OCI-LY1 (cell line): ENCODE measurements around the gene ACTRT2.

ENCODE experiments used
- H2AFZ ChIP-seq: fragments of 200-600 bp; sonication (generic), shearing (Covaris generic); 2 replicates; pipeline ENCODE4 v1.6.0; 2014; ENCODE audit warnings: antibody characterized with exemption, mild to moderate bottlenecking, low read length
- H3F3A ChIP-seq: fragments of 200-600 bp; sonication (generic), shearing (Covaris generic); 2 replicates; pipeline ENCODE4 v1.6.0; 2014; ENCODE audit warnings: mild to moderate bottlenecking, antibody characterized with exemption, low read length, moderate library complexity; ENCODE audit not compliant: insufficient read depth
- H3K27ac ChIP-seq: fragments of 200-600 bp; sonication (generic); 2 replicates; pipeline ENCODE4 v1.5.1; 2014; ENCODE audit warnings: low read length, mixed run types, mild to moderate bottlenecking, low read depth; ENCODE audit not compliant: poor library complexity, severe bottlenecking
- H3K27me3 ChIP-seq: fragments of 200-600 bp; sonication (generic); 2 replicates; pipeline ENCODE4 v1.6.0; 2014; ENCODE audit warnings: antibody characterized with exemption, mild to moderate bottlenecking, low read length, moderate library complexity; ENCODE audit not compliant: insufficient read depth
- H3K36me3 ChIP-seq: fragments of 200-600 bp; sonication (generic); 2 replicates; pipeline ENCODE4 v1.6.1; 2014; ENCODE audit warnings: mild to moderate bottlenecking, antibody characterized with exemption, low read length, moderate library complexity, mixed read lengths; ENCODE audit not compliant: insufficient read depth
- H3K4me1 ChIP-seq: fragments of 200-600 bp; sonication (generic); 2 replicates; pipeline ENCODE4 v1.5.1; 2014; ENCODE audit warnings: mild to moderate bottlenecking, low read length, moderate library complexity; ENCODE audit not compliant: insufficient read depth, severe bottlenecking
- H3K4me2 ChIP-seq: fragments of 200-600 bp; sonication (generic), shearing (Covaris generic); 2 replicates; pipeline ENCODE4 v1.6.1; 2014; ENCODE audit warnings: low read length
- H3K4me3 ChIP-seq: fragments of 200-600 bp; sonication (generic); 2 replicates; pipeline ENCODE4 v1.5.1; 2014; ENCODE audit warnings: low read length, low read depth, mild to moderate bottlenecking, mixed read lengths; ENCODE audit not compliant: poor library complexity, severe bottlenecking
- H3K79me2 ChIP-seq: fragments of 200-600 bp; shearing (Covaris generic); 2 replicates; pipeline ENCODE4 v1.6.1; 2016; ENCODE audit warnings: mixed run types, low read length, mixed read lengths; ENCODE audit not compliant: insufficient read depth
- H3K9ac ChIP-seq: fragments of 200-600 bp; sonication (generic), shearing (Covaris generic); 2 replicates; pipeline ENCODE4 v1.6.1; 2014; ENCODE audit warnings: mild to moderate bottlenecking, low read length, mixed read lengths
- H3K9me2 ChIP-seq: fragments of 200-600 bp; sonication (generic), shearing (Covaris generic); 2 replicates; pipeline ENCODE4 v1.6.1; 2014; ENCODE audit warnings: low read depth, mild to moderate bottlenecking, low read length, mixed read lengths
- H3K9me3 ChIP-seq: fragments of 200-600 bp; shearing (Covaris generic); 2 replicates; pipeline ENCODE4 v1.6.1; 2014; ENCODE audit warnings: low read length, mixed read lengths
- H4K20me1 ChIP-seq: fragments of 200-600 bp; sonication (generic), shearing (Covaris generic); 2 replicates; pipeline ENCODE4 v1.6.0; 2016; ENCODE audit warnings: mild to moderate bottlenecking, low read length; ENCODE audit not compliant: insufficient read depth
- CTCF ChIP-seq: fragments of 200-600 bp; sonication (generic), shearing (Covaris generic); IDR thresholded peaks from 2 replicates; pipeline ENCODE4 v1.5.1; 2017; ENCODE audit warnings: mild to moderate bottlenecking, antibody characterized with exemption, low read length, moderate library complexity, mixed read lengths
- EZH2 ChIP-seq: fragments of 200-600 bp; sonication (generic), shearing (Covaris generic); IDR thresholded peaks from 2 replicates; pipeline ENCODE4 v1.8.0; 2017; ENCODE audit warnings: borderline replicate concordance, mixed run types, mild to moderate bottlenecking, antibody characterized with exemption, low read length, moderate library complexity, mixed read lengths

Gene ACTRT2

GRCh38 chr1:3021233-3021671 is at the start of gene ACTRT2:
Gene ACTRT2, plus strand, starts transcription at chr1:3021467. Its CDS starts 220 bp downstream, at chr1:3021687.
- H3K27ac ChIP-seq = no peak within 1 kb of the TSS
- H3K4me3 ChIP-seq = no peak within 1 kb of the TSS
- H3K36me3 ChIP-seq = no peaks in the 10 kb centered on the region
- no peak within 1 kb of the TSS for H3K9ac ChIP-seq
- no peaks in the 10 kb centered on the region for H3K9me2 ChIP-seq
- no peaks in the 10 kb centered on the region for H3F3A ChIP-seq
- H4K20me1 ChIP-seq = no peaks in the 10 kb centered on the region
- H3K27me3 ChIP-seq = no peaks in the 10 kb centered on the region
- H3K9me3 ChIP-seq = no peaks in the 10 kb centered on the region
- H3K79me2 ChIP-seq = no peaks in the 10 kb centered on the region
- H2AFZ ChIP-seq = no peak within 1 kb of the TSS
- H3K4me1 ChIP-seq = no peaks in the 10 kb centered on the region
- no peak within 1 kb of the TSS for H3K4me2 ChIP-seq
- TF ChIP-seq CTCF (no peak), EZH2 (no peak)

GRCh38 chr1:2971609-2972008 is 49.7 kb upstream of the ACTRT2 start:
- Histone ChIP-seq H3K4me1 (no peaks in the 10 kb centered on the region), H2AFZ (no peak overlapping the region), H3K9ac (no peak overlapping the region), H3K36me3 (no peaks in the 10 kb centered on the region), H4K20me1 (no peaks in the 10 kb centered on the region), H3K9me3 (no peaks in the 10 kb centered on the region), H3K79me2 (no peaks in the 10 kb centered on the region), H3F3A (no peaks in the 10 kb centered on the region), H3K27me3 (no peaks in the 10 kb centered on the region), H3K9me2 (no peaks in the 10 kb centered on the region), H3K4me2 (no peak overlapping the region), H3K4me3 (no peak overlapping the region), H3K27ac (no peak overlapping the region)
- TF ChIP-seq CTCF (no peak), EZH2 (no peak)

- Histone ChIP-seq H3K9me3 (no peaks in the 10 kb centered on the region), H3K4me1 (no peaks in the 10 kb centered on the region), H3K27me3 (no peaks in the 10 kb centered on the region), H2AFZ (no peak overlapping the region), H3F3A (no peaks in the 10 kb centered on the region), H3K4me2 (no peak overlapping the region), H3K9ac (no peak overlapping the region), H3K79me2 (no peaks in the 10 kb centered on the region), H3K4me3 (no peak overlapping the region), H3K36me3 (no peaks in the 10 kb centered on the region), H3K27ac (no peak overlapping the region), H4K20me1 (no peaks in the 10 kb centered on the region), H3K9me2 (no peaks in the 10 kb centered on the region)
- TF ChIP-seq CTCF = no peak
These were observed 49.0 kb upstream of the ACTRT2 start for GRCh38 chr1:2972011-2972878.
